HepG2 (cell line): ENCODE measurements around the gene ARL10. TPM values are rescaled to one million over a fixed set of nuclear protein-coding genes. Genes with fewer than 3 reads are reported as not detected.

ENCODE experiments used
- ARNT2 ChIP-seq: sonication (generic); formaldehyde crosslinking; IDR thresholded peaks from 2 replicates; pipeline ENCODE4 v1.8.0; 2022; ENCODE audit warnings: mild to moderate bottlenecking, low read depth, missing genetic modification reagents, moderate library complexity
- ATF3 ChIP-seq: sonication (generic); formaldehyde crosslinking; IDR thresholded peaks from 2 replicates; pipeline ENCODE4 v1.4.0; 2020; ENCODE audit warnings: missing genetic modification reagents
- JUN ChIP-seq: sonication (generic); formaldehyde crosslinking; IDR thresholded peaks from 2 replicates; pipeline ENCODE4 v1.4.0; 2020; ENCODE audit warnings: mild to moderate bottlenecking, missing genetic modification reagents
- PCBP2 ChIP-seq: fragments of 200-400 bp; formaldehyde crosslinking; optimal IDR thresholded peaks from 2 replicates; pipeline ENCODE3; 2018; ENCODE audit warnings: low read length, low read depth; ENCODE audit not compliant: poor library complexity, severe bottlenecking
- PLRG1 ChIP-seq: fragments of 450-650 bp; conservative IDR thresholded peaks from 2 replicates; pipeline ENCODE4 v1.6.1; 2016
- PRDM10 ChIP-seq: sonication (generic); formaldehyde crosslinking; IDR thresholded peaks from 2 replicates; pipeline ENCODE4 v1.4.0; 2020; ENCODE audit warnings: low read depth, missing genetic modification reagents
- RORA ChIP-seq: sonication (generic); formaldehyde crosslinking; IDR thresholded peaks from 2 replicates; pipeline ENCODE4 v1.5.0; 2020; ENCODE audit warnings: mild to moderate bottlenecking, missing genetic modification reagents, moderate library complexity
- THAP8 ChIP-seq: sonication (generic); formaldehyde crosslinking; IDR thresholded peaks from 2 replicates; pipeline ENCODE4 v1.5.1; 2020; ENCODE audit warnings: missing genetic modification reagents, mild to moderate bottlenecking, borderline replicate concordance
- THAP9 ChIP-seq: sonication (generic); formaldehyde crosslinking; IDR thresholded peaks from 2 replicates; pipeline ENCODE4; 2020; ENCODE audit warnings: missing genetic modification reagents, mild to moderate bottlenecking, borderline replicate concordance
- ZGPAT ChIP-seq: IDR thresholded peaks from 2 replicates; pipeline ENCODE4 v1.6.1; 2016; ENCODE audit warnings: mild to moderate bottlenecking
- ZNF160 ChIP-seq: sonication (generic); formaldehyde crosslinking; IDR thresholded peaks from 2 replicates; pipeline ENCODE4 v1.8.0; 2022; ENCODE audit warnings: mild to moderate bottlenecking, inconsistent platforms, missing genetic modification reagents
- ZNF256 ChIP-seq: sonication (generic); formaldehyde crosslinking; conservative IDR thresholded peaks from 2 replicates; pipeline ENCODE4 v1.4.0; 2020; ENCODE audit warnings: missing genetic modification reagents
- ZNF34 ChIP-seq: sonication (generic); formaldehyde crosslinking; IDR thresholded peaks from 2 replicates; pipeline ENCODE4 v1.4.0; 2020; ENCODE audit warnings: mild to moderate bottlenecking, missing genetic modification reagents, borderline replicate concordance
- ZNF883 ChIP-seq: sonication (generic); formaldehyde crosslinking; IDR thresholded peaks from 2 replicates; pipeline ENCODE4 v1.5.1; 2020; ENCODE audit warnings: mild to moderate bottlenecking, missing genetic modification reagents; ENCODE audit errors: not compliant biosample characterization
- ZSCAN12 ChIP-seq: sonication (generic); formaldehyde crosslinking; IDR thresholded peaks from 2 replicates; pipeline ENCODE4 v1.9.0; 2021; ENCODE audit warnings: mild to moderate bottlenecking, missing genetic modification reagents
- polyA plus RNA-seq, 8 experiments: library from polyadenylated mRNA; depleted of rRNA in 3 of 8; stranded (reverse) in 7 of 8; unstranded in 1 of 8; fragments of >200 nt; fragmentation: Illumina TruSeq in 4 of 8; extraction: Trizol in 4 of 8; gene quantifications; 2 replicates each; pipeline versions ENCODE4 v1.2.1 to v1.2.3, GENCODE V29; 2011 to 2016; ENCODE audit warnings: low read depth in 4 of 8, missing spikeins in 1 of 8, mixed read lengths in 1 of 8; ENCODE audit not compliant: insufficient read depth in 1 of 8
- total RNA-seq, 5 experiments: library from RNA; depleted of rRNA; stranded (reverse); fragments of >200 nt; fragmentation: Illumina TruSeq; extraction: Trizol; gene quantifications; 2 replicates each; pipeline ENCODE4 v1.2.3, GENCODE V29; 2016; ENCODE audit warnings: low read depth in 1 of 5

Gene ARL10
- total and polyA plus RNA-seq, 2 of the 13 experiments (the other 11 are each of a cell fraction or from before 2014, with no cell fraction given) = 0.18 to 0.50 TPM

GRCh38 chr5:176415952-176416924 lies 51.0 kb downstream of the ARL10 start, which contains the start of gene CLTB (continued):
- TF ChIP-seq ZGPAT (CRISPR knock-in tag) = peak; percentile 76; the same call in 1 of the 2 replicates
- TF ChIP-seq ZNF883 (CRISPR knock-in tag) = no peak
- TF ChIP-seq THAP8 (CRISPR knock-in tag) = no peak
- no peak for TF ChIP-seq ZNF256
- TF ChIP-seq PLRG1 = no peak
- peak; percentile 16; the same call in 1 of the 2 replicates for TF ChIP-seq ZNF160 (CRISPR knock-in tag)
- TF ChIP-seq ARNT2 (CRISPR knock-in tag) = peak; percentile 66
- no peak for TF ChIP-seq THAP9 (CRISPR knock-in tag)
- no peak for TF ChIP-seq PRDM10 (CRISPR knock-in tag)
- peak; percentile 71; the same call in 1 of the 2 replicates for TF ChIP-seq ATF3 (CRISPR knock-in tag)
- no peak for TF ChIP-seq ZSCAN12 (CRISPR knock-in tag)
- no peak for TF ChIP-seq PCBP2
- TF ChIP-seq JUN (CRISPR knock-in tag) = 0 out of 2 replicates have a peak, but pooled peaks have one; percentile 49
- no peak for TF ChIP-seq ZNF34
- no peak for TF ChIP-seq RORA (CRISPR knock-in tag)
